C1 segment of cervical spinal cord (tissue), 14 donors: Measurements from ENCODE around the gene CPTP.

Experiments
- DNase-seq, 14 donors: peaks; one replicate each; lab custom pipeline; 2025; lab: John Stamatoyannopoulos, UW

CPTP gene

GRCh38 chr1:1324524-1325287 is at the start of gene CPTP, which contains the start of gene INTS11:
TSS of gene CPTP (plus strand) at chr1:1324802. CDS start at chr1:1326911, 2,109 bp downstream.
TSS of gene INTS11 (minus strand) at chr1:1324660. CDS start at chr1:1324608, 52 bp downstream.
- DNase-seq: peak; percentile 17 to 96 (median 84)

- DNase-seq: no peak
Observed at GRCh38 chr1:1274931-1275431, 49.6 kb upstream of the CPTP start.

- DNase-seq: no peak
Observed at GRCh38 chr1:1275836-1276235, 48.8 kb upstream of the CPTP start.

GRCh38 chr1:1278620-1279019 is 46.0 kb upstream of the CPTP start:
- DNase-seq: no peak

DNA sequence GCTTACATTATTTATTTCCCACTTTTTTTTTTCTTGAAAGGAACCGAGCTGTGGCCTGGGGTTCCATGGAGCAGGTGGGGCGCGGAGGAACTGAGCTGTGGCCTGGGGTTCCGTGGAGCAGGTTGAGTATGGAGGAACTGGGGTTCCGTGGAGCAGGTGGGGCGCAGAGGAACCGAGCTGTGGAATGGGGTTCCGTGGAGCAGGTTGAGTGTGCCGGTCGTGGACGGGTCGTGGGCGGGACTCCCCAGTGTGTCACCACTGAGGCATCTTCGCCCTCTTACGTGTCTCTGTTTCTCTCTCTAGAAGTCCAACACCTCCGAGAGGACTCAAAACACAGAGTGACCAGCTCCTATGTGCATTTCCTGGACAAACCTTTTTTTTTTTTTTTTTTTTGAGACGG is 45.6 kb upstream of the CPTP start:
- no peak for DNase-seq

DNA sequence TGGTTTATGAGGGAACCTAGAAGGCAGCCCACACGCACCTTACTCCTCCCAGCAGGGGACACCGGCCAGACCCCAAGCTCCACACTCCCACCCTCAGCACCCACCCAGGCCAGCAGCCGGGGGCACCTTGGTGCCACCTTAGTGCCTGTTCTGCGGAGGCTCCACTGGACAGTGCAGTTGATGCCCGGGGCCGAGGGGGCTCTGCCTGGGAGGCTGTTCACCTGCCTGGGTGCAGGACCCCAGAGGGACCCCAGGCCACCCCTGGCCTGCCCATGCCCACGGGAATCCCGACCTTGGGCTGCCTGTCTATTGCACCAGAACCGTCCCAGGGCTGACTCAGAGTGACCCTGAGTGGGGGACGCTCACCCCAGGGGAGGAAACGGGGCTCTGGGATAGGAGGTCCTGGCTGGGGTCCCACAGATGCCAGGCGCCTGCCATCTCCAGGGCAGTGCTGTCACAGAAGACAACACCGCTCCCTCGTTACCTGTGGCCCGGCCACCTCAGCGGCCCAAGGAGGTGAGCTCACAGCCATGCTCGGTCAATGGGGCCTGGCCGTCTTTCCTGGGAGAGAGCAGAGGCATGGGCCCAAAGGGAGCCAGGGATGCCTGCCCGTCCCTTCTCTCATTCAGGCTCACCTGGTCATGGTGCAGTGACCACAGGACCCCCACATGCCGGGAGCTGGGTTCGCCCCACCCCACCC is 43.7 kb upstream of the CPTP start:
- no peak for DNase-seq

DNA sequence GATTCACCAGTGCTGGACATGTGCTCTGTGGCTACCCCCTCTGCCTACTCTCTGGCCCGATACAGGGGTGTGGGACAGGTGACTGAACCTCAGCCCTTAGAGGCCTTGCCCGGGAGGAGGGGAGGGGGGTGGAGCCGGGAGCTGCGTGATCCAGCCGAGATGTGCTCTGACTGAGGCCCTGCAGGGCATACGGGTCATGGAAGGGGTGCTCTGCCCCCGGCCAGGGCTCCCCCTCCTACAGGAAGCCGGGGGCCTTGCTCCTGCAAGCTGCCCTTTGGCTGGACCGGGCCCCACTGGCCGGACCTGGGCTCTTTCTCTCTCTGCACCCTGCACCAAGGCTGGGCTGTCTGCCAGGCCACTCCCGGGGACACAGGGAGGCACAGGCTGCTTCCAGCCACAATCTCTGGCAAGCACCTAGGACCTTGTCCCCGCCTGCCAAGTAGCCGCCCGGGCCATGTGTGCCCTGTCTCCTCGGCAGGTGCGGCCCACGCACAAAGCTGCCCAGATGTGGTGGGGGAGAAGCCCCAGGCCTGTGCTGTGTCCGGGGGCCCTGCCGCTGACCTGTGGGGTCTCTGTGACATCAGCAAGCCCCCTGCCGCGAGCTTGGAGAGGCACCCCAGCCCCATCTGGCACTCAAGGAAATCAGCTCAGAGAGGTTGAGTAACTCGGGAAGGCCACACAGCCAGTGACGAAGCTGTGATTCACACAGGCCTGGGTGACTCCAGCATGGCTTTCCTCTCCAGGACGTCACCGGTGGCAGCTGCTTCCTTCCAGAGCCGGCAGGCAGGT is 42.9 kb upstream of the CPTP start:
- DNase-seq: peak in 1 of 14 donors; percentile 47

DNA sequence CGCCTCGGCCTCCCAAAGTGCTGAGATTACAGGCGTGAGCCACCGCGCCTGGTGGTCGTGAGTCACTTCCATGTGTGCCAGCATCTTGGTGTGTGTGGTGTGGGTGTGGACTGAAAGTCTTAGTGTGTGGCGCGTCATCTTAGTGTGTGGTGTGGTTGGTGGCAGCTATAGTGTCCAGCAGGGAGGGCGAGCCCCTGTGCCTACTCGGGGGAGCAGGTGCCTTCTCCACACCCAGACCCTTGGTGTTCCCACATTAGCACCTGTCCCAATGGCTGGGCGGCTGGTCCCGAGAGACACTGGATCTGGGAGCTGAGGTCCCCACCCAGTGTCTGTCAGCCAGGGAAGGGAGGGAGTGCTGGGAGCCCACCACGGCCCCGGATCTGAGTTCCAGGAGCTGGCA is 41.6 kb upstream of the CPTP start:
- no peak for DNase-seq

DNA sequence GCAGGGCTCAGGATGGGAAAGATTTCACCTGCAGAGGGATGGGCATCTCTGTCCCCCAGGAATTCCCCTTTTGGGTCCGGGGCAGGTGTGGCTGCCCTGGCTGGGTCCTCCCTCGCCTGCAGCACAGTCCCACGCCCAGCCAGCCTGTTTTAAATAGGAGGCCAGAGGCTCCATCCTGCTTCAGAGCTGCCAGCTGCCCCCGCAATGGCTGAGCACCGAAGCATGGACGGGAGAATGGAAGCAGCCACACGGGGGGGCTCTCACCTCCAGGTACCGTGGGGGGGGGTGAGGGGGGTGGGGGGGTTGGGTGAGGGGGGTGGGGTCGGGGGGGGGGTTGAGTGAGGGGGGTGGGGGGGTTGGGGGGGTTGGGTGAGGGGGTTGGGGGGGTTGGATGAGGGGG is 40.8 kb upstream of the CPTP start:
- DNase-seq: no peak

DNA sequence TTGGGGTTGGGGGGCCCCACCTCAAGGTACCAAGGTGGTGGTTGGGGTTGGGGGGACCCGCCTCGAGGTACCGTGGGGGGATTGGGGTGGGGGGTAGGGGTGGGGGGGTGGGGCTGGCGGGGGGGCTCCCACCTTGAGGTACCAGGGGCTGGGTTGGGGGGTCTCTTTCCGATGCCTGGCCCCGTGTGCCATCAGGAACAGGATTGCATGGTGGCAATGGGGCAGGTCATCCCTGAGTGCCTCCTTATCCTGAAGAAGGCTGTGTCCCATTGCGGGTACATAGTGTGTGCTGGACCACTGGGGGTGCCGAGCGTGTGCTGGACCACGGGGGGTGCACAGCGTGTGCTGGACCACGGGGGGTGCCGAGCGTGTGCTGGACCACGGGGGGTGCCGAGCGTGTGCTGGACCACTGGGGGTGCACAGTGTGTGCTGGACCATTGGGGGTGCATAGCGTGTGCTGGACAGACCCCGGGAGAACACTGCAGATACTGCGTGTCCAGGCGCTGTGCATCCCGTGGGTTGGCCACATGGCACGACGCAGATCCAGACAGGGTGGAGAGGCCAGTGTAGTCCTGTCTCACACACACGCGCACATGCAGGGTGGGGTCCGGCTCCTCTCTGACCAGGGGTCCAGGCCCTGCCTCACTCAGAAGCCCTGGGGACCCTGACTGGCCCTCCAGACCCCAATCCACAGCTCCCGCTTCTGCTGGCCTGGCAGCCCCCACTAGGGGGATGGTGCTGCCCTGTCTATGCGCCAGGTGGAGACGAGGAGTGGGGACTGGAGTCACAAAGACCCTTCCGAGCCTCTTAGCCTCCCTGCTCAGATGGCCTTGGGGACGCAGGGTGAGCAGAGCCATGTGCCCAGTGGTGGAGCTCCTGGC is 40.1 kb upstream of the CPTP start:
- DNase-seq: no peak

- no peak for DNase-seq
Observed at GRCh38 chr1:1285102-1285571, 39.5 kb upstream of the CPTP start.

DNA sequence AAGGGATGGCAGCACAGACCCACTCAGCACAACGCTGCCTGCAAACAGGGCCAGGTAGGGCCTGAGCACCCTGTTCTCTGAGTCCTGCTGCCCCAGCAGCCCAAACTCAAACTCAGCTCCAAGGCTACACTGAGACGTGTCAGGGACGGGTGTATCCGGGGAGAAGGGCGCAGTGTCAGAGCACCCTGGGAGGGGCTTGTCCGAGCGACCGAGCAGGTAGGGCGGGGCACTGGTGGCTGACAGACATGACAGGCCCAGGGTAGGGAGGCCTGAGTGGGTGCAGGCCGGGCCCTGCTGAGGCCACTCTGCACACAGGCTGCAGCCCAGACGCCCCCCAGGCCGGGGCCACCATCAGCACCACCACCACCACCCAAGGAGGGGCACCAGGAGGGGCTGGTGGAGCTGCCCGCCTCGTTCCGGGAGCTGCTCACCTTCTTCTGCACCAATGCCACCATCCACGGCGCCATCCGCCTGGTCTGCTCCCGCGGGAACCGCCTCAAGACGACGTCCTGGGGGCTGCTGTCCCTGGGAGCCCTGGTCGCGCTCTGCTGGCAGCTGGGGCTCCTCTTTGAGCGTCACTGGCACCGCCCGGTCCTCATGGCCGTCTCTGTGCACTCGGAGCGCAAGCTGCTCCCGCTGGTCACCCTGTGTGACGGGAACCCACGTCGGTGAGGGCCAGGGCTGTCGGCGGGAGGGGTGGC is 38.8 kb upstream of the CPTP start:
- no peak for DNase-seq

DNA sequence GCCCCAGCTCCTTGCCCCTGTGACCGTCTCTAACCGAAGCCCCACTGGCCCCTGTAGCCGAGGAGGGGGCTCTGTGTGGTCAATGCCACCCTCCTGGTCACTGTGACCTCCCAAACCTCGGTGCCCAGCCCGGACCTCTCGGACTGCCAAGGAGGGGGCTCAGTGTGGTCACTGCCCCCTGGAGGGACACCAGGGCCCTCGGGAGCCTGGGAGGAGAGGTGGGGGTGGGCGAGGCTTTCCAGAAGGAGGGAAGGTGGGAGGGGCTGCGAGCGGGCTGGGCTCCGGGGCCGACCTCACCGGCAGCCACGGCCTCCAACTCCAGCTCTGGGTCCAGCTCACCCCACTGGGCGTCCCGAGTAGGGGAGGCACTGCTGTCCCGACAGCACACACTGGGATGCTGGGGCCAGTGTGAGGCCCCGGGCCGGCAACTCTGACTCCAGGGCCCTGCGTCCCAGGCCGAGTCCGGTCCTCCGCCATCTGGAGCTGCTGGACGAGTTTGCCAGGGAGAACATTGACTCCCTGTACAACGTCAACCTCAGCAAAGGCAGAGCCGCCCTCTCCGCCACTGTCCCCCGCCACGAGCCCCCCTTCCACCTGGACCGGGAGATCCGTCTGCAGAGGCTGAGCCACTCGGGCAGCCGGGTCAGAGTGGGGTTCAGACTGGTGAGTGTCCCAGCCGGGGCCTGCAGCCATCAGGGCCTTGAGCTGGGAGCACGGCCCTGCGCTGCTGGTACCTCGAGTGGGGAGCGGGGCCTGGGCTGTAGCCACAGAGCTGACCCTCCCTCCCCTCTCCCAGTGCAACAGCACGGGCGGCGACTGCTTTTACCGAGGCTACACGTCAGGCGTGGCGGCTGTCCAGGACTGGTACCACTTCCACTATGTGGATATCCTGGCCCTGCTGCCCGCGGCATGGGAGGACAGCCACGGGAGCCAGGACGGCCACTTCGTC is 38.0 kb upstream of the CPTP start:
- DNase-seq: no peak

DNA sequence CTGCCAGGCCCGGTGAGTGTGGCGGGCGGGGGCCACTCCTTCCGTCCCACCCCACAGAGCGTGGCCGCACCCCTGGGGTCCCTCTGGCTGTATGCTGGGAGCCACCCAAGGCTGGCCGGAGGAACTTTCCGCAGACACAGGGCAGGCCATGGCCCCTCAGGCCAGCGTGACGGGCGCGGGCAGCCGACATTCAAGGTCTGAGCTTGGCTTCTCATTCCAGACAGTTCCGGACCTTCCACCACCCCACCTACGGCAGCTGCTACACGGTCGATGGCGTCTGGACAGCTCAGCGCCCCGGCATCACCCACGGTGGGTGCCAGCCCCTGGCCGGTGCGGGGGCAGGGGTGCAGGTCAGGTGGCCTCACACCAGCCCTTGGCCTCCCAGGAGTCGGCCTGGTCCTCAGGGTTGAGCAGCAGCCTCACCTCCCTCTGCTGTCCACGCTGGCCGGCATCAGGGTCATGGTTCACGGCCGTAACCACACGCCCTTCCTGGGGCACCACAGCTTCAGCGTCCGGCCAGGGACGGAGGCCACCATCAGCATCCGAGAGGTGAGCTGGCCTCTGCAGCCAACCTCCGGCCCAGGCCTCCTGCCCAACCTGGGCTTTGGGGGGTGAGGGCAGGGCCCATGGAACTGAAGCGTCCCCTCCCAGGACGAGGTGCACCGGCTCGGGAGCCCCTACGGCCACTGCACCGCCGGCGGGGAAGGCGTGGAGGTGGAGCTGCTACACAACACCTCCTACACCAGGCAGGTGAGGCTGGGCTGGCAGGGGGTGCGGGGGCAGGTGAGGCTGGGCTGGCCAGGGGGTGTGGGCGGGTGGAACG is 37.1 kb upstream of the CPTP start:
- DNase-seq: no peak

DNA sequence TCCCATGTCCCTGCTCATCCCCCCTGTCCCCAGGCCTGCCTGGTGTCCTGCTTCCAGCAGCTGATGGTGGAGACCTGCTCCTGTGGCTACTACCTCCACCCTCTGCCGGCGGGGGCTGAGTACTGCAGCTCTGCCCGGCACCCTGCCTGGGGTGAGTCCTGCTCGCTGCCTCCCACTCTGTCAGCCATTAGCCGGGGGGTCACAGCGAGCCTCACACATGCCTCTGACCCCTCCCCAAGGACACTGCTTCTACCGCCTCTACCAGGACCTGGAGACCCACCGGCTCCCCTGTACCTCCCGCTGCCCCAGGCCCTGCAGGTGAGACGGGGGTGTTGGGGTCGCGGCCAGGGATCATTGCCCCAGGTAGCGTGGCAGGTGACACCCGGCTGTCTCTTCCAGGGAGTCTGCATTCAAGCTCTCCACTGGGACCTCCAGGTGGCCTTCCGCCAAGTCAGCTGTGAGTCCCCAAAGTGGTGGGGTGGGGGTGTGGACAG is 34.3 kb upstream of the CPTP start:
- no peak for DNase-seq

DNA sequence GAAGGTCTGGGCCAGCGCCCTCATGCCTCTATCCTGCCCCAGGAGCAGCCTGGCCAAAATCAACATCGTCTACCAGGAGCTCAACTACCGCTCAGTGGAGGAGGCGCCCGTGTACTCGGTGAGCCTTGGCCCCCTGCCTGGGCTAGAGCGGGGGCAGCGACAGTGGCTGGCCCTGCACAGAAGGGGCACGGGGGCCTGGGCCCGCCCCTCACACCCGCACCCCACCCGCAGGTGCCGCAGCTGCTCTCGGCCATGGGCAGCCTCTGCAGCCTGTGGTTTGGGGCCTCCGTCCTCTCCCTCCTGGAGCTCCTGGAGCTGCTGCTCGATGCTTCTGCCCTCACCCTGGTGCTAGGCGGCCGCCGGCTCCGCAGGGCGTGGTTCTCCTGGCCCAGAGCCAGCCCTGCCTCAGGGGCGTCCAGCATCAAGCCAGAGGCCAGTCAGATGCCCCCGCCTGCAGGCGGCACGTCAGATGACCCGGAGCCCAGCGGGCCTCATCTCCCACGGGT is 33.5 kb upstream of the CPTP start:
- DNase-seq: no peak

DNA sequence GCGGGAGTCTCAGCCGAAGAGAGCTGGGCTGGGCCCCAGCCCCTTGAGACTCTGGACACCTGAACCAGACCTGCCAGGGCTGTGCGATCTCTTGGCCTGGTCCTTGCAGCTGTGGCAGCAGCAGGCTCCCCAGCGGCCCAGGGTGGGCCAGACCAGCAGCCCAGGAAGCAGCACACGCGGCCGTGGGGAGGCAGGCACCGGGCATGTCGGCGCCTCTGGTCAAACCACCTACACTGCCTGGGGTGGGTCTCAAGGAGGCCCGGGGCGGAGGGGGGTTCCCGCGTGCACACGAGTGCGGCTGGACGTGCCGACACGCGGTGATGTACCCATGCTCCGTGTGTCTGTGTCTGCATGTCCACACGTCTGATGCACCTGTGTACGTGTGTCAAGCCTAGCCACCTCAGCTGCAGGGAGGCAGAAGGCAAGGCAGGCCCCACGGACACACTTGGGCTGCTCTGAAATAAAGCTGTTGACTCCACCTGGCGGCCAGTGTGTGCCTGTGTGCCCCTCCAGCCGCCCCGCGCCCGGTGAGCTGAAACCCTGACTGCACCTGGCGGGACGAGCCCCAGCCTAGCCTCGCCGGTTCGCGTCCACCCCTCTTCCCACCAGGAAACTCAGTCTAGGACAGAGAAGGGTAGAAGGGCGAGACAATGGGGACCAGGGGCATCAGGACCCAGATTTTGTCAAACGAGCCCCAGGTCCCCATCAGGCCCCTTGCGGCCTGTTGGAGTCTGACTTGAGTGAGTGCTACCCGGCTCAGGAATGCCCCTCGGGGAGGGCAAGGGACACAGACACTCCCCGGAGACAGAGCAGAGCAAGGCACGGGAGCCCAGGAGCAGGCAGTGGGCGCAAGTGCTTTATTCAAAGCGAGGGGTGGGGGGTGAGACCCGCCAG is 32.8 kb upstream of the CPTP start:
- DNase-seq: peak in 3 of 14 donors; percentile 7 to 67 (median 7)
